HG02678 (cell line): ENCODE data around the gene ADAMTSL1.

Experiments used
- ATAC-seq: cut with Tn5 transposase; IDR thresholded peaks from one replicate; pipeline ENCODE4 v1.9.1; 2021; ENCODE audit warnings: mild to moderate bottlenecking, moderate library complexity; ENCODE audit not compliant: unreplicated experiment

ADAMTSL1 gene

DNA sequence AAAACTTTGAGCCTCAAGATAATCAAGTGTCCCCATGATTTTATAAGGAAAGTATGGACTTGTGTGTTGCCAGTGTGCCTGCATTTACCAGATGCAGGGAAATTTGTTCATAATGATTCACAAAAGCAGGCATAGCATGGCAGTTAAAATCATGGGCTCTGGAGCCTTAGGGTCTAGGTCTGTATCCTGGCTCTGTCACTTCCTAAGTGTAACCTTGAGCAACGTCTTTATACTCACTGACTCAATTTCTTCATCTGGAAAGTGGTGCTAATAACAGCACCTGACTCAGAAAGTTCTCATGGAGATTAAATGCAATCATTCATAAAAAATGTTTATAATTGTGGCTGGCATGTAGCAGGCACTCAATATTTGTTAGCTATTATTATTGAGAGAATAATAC lies 324.2 kb downstream of the ADAMTSL1 start:
- ATAC-seq, result no peak

DNA sequence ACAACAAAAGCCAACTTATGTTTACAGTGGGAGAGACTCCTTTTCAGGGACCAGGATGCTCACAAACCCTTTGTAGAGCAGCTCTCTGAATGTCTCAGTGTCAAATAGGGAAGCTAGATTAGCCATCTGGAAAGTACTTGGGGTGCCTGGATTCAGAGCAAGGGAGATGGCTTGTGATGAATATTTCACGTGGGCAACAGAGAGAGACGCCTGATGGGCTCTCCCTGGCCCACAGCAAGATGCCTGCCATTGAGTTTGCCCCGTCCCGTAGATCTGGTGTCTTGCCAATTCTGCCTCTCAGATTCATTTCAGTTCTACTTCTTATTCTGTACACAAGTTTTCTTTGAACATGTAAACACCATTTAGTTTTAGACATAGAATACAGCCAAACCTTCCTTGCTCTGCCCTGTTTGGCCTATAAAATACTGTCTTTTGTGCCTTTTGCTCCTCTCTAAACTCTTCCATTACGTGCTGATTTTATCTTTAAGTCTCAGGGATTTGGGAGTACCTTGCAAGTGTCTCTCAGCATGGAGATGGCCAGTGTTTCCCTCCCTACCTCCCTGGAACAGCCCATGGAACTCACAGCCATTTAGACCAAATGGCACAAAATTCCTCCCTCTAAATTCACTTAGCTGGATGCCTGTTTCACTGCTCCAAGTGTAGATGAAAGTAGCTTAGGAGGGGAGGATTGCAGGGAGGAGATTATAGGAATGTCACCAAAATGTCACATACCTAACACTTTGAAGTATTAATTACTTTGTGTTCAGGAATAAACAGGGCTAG lies 324.7 kb downstream of the ADAMTSL1 start:
- no peak for ATAC-seq

DNA sequence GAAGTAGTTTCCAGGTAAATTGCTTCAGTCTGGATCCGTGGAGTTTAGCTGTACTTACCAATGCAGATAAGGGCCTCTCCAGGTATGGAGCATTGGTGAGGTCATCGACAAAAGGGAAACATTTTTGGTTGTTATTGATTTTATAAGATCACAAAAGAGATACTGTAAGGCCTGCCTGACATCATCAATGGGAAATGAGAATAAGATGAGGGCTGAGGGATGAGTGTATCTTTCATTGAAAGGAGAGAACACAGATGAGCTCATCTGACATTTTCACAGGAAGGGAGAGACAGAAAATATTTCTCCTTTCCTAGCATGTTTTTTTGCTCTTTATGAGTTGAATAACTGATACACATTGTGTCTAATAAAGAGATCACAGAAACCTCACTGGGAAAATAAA lies 325.5 kb downstream of the ADAMTSL1 start:
- ATAC-seq, result no peak

DNA sequence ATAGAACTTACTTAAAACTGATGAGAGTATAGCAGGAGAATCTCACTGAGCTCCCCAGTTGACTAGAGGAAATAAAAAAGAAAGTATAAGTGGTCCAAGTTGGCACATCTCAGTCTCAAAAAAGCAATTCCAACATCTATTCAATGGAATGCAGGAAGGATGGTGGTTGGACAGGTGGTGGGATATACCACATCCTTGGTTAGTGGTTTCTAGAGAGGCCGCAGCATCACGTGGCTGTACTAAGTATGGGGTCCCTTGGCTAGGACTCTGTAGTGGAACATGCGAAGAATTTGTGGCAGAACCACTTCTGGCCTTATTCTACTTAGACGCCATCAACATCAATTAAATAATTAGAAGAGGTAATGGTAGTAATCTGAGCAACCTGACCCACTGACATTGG lies 326.6 kb downstream of the ADAMTSL1 start:
- no peak for ATAC-seq

DNA sequence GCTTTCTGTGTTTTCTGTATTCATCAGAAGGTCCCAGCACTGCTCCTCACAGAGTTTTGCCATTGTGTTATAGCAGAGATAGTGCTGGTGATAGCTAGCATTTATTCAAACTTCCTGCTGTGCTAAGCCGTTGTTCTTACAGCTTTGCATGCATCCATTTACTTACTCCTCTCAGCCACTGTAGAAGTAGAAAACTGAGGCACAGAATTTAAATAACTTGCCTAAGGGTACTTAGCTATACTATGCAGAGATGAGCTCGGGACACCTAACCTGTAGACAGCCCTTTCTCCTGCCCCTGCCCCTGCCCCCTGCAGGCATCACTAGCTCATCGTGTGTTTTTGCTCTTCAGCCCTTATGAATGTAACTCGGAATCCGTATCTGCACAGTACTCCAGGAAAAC lies 331.4 kb downstream of the ADAMTSL1 start:
- no peak for ATAC-seq

DNA sequence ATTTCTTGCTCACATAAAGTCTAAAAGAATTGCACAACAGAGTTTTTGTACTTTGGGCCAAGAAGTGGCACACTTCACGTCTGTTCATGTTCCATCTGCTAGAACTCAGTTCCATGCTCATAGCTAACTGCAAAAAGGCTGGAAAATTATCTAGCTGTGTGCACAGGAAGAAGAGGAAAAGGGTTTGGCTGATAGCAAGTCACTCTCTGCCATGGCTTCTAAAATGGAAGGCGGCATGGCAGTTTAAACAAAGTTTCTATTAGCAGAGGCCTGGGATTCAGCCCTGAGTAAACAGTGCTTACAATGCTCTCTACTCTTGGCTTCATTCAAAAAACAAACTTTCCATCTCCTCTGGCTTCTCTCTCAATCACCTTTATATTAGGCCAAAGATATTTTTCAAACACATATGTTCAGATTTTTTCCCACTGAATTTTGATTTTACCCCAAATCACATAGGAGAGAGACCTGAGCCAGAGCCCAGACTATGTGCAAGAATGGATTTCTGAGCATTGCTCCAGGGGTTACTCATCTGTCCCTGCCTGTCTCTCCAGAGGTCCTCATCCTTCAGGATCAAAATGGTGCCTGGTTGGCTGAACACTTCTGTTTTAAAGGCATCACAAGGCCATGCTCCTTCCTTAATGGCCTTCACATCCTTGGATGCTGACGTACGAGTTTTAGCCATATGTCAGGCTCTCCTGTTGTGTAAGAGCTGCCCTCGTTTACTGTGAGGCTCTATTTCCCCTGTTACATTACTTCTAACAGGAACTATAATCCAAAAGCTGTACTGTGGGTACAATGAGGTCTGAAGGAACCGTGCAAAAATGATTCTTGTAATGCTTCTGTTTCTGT lies 332.5 kb downstream of the ADAMTSL1 start:
- ATAC-seq, result no peak

DNA sequence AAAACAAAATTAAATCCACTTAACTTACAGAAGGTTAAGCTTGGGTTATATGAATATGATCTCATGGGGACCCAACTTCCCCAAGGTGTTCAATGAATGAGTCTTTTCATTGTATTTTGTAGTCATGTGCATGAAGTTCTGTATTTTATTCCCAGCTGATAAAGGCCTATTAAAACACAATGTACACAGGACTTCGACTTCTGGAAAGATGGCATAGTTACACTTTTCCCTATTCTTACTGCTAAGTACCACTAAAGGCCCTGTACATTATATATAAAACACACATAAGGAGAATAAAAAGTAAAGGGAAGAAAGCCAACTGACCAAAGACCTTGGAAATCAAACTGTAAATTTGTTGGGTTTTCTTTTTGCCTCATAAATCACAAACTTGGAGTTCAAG lies 336.6 kb downstream of the ADAMTSL1 start:
- no peak for ATAC-seq

DNA sequence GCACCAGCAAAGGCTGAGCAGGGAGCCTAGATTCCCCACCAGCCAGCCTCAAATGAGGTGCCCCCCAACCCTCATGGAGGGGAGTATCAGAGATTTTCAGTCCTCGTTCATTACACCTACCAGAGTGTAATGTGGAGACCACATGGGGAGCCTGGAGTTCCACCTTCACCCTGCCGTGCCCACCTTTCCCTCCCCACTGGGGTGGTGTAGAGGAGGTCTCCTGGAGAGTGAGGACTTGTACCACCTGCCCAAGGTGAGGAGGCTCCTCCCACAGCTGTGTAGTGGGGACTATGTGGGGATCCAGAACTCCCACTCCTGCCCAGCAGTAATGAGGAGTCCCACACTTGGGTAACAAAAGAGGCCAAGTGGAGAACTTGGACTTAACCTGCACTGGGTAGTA lies 337.2 kb downstream of the ADAMTSL1 start:
- no peak for ATAC-seq

DNA sequence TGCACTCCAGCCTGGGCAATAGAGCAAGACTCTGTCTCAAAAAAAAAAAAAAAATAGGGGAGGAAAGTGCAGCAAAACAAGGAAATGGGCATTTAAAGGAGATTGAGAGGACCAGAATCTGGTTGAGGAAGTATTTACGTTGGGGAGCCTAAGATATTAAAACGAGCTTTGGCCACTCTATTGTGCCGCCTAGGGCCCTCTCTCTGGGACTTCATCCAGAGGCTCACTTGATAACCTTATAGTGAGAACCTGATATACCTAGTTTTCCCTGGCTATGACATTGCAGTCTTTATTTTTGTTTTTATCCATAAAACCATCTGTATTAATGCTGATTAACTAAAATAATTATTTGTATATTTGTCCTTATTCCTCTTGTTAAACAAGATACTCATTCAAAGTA lies 345.5 kb downstream of the ADAMTSL1 start:
- no peak for ATAC-seq

DNA sequence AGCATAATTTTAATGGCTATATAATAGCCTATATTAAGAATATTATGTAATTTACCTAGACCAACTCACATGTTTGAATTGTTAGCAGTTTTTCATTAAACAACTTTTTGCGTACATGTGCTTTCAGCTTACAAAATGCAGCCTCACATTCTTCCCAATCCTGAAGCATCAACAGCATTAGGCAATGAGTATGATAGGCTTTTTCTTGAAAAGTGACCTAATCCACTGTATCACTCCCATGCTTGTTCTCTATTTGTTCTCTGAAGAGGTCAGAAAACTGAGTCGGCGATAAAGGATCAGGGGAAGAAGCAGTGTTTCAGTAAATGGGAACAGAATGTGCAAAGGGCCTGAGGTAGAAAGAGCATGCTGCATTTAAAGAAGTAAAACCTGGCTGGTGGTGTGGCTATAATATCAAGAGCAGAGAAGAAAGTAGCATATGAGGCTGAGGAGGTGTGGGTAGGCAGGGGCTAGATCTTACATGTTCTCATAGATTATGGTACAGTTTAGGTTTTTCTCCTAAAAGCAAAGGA lies 346.7 kb downstream of the ADAMTSL1 start:
- no peak for ATAC-seq

DNA sequence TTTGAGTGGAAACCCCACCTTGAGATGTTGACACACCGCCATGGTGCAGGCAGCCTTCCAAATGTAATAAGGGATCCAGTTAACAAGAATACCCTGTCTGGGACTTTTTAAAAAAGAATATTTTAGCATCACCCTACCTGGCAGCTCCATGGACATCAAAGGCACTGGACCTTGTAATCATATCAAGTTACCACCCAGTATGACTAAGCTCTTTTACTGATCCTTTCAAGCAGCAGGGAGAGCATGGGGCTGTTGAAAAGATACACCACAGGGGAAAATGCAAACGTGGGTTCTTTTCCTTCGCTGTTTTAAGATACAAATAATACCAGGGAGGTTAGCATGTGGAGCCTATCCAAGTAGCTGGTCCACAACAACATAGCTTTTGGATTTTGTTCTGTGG lies 347.8 kb downstream of the ADAMTSL1 start:
- ATAC-seq, result no peak

DNA sequence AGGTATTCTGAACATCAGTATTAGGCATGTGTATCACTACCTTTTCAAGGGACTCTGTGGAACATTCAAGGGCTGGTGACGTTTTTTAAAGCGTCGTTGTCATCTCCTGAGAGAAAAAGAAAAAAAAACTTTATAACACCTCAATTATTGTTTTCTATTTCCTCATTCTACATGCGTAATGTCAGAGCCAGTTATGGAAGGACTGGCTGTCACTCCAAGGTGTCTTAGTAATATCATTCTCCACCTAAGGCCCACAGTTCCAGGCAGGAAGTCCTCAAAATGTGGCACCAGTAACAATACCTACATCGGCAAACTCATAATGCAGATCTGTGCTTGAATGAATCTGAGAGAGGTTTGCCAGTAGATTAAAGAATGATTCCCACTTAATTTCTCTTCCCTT lies 348.9 kb downstream of the ADAMTSL1 start:
- ATAC-seq, result no peak

DNA sequence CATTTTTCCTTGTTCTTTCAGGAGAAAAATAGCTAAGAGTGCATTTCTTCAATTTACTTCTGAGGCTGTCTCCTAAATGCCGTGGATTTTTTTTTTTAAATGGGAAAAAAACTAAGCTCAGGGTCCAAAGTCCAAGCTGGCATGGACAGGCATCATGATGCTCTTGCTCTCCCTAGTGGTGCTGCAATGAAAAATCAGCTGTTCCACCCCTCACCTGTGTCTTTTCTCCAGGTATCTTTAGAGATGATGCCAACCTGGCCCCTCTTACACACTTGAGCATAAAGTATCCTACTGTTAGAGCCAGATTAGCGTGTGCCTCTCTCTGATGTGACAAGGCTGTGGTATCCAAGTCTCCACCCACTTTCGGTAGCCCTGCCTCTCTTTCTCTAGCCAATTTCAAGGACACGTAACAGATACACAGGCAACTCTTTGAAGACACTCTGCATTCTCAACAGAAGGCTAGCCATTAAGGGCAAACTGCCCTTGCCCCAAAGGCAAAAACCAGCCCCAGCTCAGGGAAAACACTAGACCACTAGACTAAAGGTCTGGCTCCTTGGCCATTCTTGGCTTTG lies 350.2 kb downstream of the ADAMTSL1 start:
- ATAC-seq, result no peak

DNA sequence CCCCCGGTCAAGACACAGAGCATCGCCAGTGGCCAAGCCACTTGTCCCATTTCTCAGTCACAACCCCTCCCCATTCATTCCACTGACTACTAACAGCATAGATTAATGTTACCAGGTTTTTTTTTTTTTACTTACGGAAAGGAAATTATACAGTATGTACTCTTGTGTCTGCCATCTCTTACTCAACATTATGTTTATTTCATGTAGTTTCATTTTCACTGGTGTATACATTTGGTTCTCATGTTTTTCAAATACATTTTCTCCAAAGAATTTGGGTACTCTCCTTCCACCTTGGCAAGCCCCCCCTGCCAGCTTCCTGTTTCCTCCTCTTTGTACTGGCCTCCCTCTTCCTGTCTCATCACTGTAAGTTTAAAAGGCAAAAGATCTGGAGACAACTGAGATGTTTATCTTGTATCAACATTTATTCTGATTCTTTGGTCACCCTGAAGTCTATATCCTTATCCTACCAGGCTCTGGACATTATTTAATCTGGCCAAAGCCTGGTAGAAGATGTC lies 351.8 kb downstream of the ADAMTSL1 start:
- no peak for ATAC-seq

DNA sequence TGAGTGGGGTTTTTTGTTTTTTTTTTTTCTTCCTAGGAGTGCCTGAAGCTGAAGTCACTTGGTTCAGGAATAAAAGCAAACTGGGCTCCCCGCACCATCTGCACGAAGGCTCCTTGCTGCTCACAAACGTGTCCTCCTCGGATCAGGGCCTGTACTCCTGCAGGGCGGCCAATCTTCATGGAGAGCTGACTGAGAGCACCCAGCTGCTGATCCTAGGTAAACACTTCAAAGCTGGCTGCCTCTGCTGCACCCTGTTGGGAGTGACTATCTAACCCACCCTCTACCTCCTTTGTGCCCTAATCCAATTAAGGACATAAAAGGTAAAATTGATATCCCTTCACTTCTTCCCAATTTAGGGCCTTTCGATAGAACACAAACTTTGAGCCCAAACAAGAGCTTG lies 352.3 kb downstream of the ADAMTSL1 start:
- ATAC-seq, result no peak

DNA sequence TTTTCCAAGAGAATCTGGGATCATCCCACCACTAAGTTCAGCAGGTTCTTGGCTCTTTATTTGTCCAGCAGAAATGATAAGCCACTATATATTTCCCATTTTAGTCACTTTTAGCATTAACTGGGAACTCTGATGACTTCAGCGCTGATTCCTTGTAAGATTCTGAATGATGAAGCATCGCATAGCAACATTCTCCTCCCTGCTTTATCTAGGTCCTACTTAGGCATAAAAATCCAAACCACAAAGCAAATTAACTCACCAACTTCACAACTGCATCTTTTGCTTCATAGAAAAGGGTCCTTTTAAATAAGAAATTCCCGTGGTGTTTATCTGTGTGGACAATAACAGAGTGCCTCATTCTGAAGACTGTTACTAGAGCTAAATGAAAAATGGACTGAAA lies 355.1 kb downstream of the ADAMTSL1 start:
- ATAC-seq, result no peak

DNA sequence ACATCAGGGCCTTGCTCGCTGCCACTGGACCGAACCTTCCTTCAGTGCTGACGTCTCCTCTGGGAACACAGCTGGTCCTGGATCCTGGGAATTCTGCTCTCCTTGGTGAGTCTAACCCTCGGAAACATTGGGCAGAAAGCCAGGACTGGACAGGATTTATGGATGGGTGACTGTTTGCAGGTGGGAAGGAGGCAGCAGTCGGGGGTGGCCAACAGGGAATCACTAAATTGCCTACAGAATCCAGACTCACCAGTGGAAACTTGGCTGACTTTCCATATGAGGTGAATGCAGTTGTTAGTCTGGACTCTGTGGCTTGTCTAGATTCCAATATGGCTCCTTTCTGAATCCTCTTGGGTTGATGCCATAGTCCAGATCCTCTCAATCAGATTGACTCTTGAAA lies 355.9 kb downstream of the ADAMTSL1 start:
- ATAC-seq, result no peak

DNA sequence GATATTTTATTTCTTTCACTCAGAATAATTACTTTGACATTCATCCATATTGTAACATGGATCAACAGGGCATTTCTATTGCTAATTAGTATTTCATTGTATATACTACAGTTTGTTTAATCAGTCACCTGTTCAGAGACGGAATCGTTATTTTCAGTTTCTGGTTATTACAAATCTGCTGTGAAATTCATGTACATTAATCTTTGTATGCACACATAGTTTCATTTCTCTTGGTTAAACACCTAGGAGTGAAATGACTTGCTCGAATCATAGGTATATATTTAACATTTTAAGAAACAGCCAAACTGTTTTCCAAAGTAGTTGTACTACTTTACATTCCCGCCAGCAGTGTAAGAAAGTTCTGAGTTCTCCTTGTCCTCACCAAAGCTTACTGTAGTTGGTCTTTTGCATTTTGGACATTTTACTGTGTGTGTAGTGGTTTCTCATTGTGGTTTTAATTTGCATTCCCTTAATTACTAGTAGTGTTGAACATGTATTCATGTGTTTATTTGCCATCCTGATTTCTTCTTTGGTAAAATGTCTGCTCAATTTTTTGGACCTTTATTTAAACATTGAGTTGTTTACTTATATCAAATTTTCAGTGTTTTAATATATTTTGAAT lies 360.9 kb downstream of the ADAMTSL1 start:
- ATAC-seq, result no peak

DNA sequence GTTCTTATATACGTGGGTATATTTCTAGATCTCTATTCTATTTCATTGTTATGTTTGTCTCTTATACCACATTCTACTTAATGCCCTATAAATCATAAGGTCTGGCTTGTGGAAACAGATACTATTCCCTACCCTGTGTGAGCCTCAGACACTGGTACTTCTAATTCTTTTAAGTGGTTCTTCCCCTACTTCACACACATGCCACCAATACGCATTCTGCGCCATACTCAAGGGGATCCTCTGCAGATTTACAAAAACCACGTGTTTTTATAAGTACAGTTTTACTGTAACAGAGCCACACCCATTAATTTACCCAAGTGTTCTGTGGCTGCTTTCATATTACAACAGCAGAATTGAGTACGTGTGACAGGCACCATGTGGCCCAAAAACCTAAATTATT lies 363.4 kb downstream of the ADAMTSL1 start:
- no peak for ATAC-seq

DNA sequence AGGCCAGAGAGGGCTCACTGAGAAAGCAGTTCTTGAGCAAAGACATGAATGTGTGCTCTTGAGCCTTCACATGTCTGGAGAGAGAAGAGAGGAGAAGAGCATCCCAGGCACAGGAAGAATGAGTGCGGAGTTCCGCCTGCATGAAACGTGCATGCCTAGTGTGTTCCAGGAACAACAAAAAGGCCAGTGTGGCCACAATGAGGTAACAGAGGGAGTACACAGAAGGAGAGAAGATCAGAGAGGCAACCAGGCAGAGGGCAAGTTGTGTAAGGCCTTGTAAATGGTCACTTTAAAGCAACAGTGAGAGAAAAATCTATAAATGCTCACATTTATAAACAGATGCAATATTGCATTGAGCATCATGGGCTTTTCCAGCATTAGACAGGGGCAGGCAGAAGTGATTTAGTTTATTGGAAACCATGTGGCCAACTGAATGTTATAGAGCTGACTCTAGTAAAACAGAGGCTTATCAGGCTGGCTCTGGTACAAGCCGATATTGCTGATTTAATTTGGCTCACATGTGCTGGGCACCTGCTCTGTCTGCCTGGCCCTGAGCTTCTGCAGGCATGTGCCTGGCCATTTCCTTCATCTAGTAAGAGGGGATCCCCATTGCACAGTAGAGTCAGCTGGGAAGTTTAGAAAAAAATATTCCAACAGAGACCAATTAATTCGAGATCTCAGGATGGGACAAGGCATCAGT lies 373.8 kb downstream of the ADAMTSL1 start:
- no peak for ATAC-seq
